ENCODE measurements around the gene SPAG17.

DNA sequence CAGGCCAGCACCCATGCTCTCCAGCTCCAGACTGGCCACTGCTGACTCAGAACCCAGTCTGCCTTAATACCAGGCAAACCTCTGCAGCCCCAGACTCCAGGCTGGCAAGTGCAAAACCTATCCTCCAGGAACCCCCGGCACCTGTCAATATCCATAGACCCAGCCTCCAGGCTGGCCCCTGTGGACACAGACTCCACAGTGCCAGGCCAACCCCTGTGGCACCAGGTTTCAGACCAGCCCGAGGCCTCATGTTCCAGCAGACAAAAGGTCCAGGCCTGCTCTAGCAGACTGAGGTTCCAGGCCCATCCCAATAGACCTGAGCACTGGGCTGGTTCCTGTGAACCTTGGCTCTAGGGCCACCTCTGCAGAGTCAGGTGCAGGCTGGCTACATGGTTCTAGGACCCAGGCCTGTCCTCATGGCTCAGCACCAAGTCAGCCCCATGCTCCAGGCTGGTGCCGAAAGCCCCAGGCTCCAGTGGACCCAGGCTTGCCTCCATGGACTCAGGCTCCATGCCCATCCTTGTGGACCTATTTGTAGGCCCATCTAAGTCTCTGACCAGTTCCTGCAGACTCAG lies 137.3 kb downstream of the SPAG17 start:
- TF ChIP-seq, protein P1, sequence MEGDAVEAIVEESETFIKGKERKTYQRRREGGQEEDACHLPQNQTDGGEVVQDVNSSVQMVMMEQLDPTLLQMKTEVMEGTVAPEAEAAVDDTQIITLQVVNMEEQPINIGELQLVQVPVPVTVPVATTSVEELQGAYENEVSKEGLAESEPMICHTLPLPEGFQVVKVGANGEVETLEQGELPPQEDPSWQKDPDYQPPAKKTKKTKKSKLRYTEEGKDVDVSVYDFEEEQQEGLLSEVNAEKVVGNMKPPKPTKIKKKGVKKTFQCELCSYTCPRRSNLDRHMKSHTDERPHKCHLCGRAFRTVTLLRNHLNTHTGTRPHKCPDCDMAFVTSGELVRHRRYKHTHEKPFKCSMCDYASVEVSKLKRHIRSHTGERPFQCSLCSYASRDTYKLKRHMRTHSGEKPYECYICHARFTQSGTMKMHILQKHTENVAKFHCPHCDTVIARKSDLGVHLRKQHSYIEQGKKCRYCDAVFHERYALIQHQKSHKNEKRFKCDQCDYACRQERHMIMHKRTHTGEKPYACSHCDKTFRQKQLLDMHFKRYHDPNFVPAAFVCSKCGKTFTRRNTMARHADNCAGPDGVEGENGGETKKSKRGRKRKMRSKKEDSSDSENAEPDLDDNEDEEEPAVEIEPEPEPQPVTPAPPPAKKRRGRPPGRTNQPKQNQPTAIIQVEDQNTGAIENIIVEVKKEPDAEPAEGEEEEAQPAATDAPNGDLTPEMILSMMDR (conservative IDR thresholded peaks at IDR 0.05; ENCODE audit: low read depth, low read length), result no peak
- TF ChIP-seq EZH2 (IDR thresholded peaks at IDR 0.05; ENCODE audit: borderline replicate concordance, low read depth, low read length, poor library complexity, severe bottlenecking), result no peak
